Activated CD8-positive, alpha-beta T cell treated with anti-CD3 and anti-CD28 coated beads for 36 hours (primary cell): ENCODE data around the gene PODNL1. TPM values are rescaled to one million over a fixed set of nuclear protein-coding genes. Genes with fewer than 3 reads are reported as not detected.
"Not testable (repeated sequence)": the region's sequence is repeated elsewhere in the genome, so short reads cannot be mapped to it uniquely, and the experiment has no call there.

Experiments used
- ATAC-seq: fragments of 200-7000 bp; cut with Tn5 transposase; one replicate; pipeline ENCODE4 v1.10.0; 2021; ENCODE audit warnings: mild to moderate bottlenecking, moderate library complexity
- CTCF ChIA-PET: fragments of 350-600 bp; sonication (Branson Sonifier 250); formaldehyde crosslinking; loops from one replicate; lab custom pipeline; 2021; ENCODE audit warnings: antibody characterized with exemption; lab: Charles Lee
- POLR2A ChIA-PET: fragments of 350-600 bp; sonication (Branson Sonifier 250); formaldehyde crosslinking; loops from one replicate; lab custom pipeline; 2021; ENCODE audit warnings: antibody characterized with exemption; lab: Charles Lee
- DNase-seq: peaks from one replicate; pipeline ENCODE4 v3.0.0-alpha.2; 2020
- H3K27ac Mint-ChIP-seq: one replicate; pipeline ENCODE4 v1.8.0; 2021; ENCODE audit warnings: mild to moderate bottlenecking, mixed read lengths
- H3K27me3 Mint-ChIP-seq: one replicate; pipeline ENCODE4 v1.8.0; 2021; ENCODE audit warnings: mixed read lengths
- H3K36me3 Mint-ChIP-seq: one replicate; pipeline ENCODE4 v1.8.0; 2021; ENCODE audit warnings: low read depth, mixed read lengths
- H3K4me1 Mint-ChIP-seq: one replicate; pipeline ENCODE4 v1.8.0; 2021; ENCODE audit warnings: low read depth, mixed read lengths
- H3K4me3 Mint-ChIP-seq: one replicate; pipeline ENCODE4 v1.8.0; 2021; ENCODE audit warnings: mild to moderate bottlenecking, moderate library complexity, mixed read lengths
- H3K9me3 Mint-ChIP-seq: one replicate; pipeline ENCODE4 v1.8.0; 2021; ENCODE audit warnings: mixed read lengths
- CTCF ChIP-seq: fragments of 200-600 bp; IDR thresholded peaks from one replicate; pipeline ENCODE4 v1.8.0; 2022; ENCODE audit warnings: antibody characterized with exemption, mild to moderate bottlenecking
- intact Hi-C: fragments of 100-400 bp; cut with micrococcal nuclease; formaldehyde crosslinking; loops from one replicate; pipeline ENCODE4 v1.10.0; 2022
- total RNA-seq, 2 experiments: library from RNA; stranded (reverse); gene quantifications; one replicate each; pipeline ENCODE4 v1.2.3, GENCODE V29; 2021

The PODNL1 gene
- total RNA-seq, 2 experiments from 2014 or later: not detected

- Mint-ChIP-seq H3K9me3 (no peaks in the 10 kb centered on the region), H3K27me3 (no peaks in the 10 kb centered on the region), H3K36me3 (peaks cover 9% of the 10 kb centered on the region), H3K4me3 (no peak overlapping the region), H3K27ac (no peak overlapping the region), H3K4me1 (peaks cover 8% of the 10 kb centered on the region)
- no peak for TF ChIP-seq CTCF
- DNase-seq (no peak), ATAC-seq (no peak)
- ChIA-PET POLR2A (interaction anchor here (1.5 kb wide), 1 partner anchor 15 kb away, joined by 4 read pairs; no protein-coding TSS in a partner anchor), CTCF (interaction anchor here (1.5 to 2.1 kb wide), 2 partner anchors 80 to 89 kb away, joined by 3 to 7 read pairs; no protein-coding TSS in a partner anchor)
- intact Hi-C loops: no loop called here
Measured at GRCh38 chr19:13969897-13970296, 31.7 kb upstream of the PODNL1 start.

GRCh38 chr19:13968999-13969398 lies 30.8 kb upstream of the PODNL1 start:
- ATAC-seq: no peak
- Mint-ChIP-seq H3K27me3 (no peaks in the 10 kb centered on the region), H3K27ac (no peak overlapping the region), H3K36me3 (peaks cover 8% of the 10 kb centered on the region), H3K4me1 (peaks cover 2% of the 10 kb centered on the region), H3K4me3 (no peak overlapping the region), H3K9me3 (no peaks in the 10 kb centered on the region)
- intact Hi-C loops: no loop called here
- ChIA-PET POLR2A (no interaction called here), CTCF (interaction anchor here (2.1 kb wide), 1 partner anchor 90 kb away, joined by 7 read pairs; no protein-coding TSS in a partner anchor)
- no peak for TF ChIP-seq CTCF
- no peak for DNase-seq

GRCh38 chr19:13968383-13968935 lies 30.2 kb upstream of the PODNL1 start:
- Mint-ChIP-seq H3K27me3 (no peaks in the 10 kb centered on the region), H3K4me1 (no peaks in the 10 kb centered on the region), H3K27ac (no peak overlapping the region), H3K9me3 (no peaks in the 10 kb centered on the region), H3K4me3 (no peak overlapping the region), H3K36me3 (peaks cover 6% of the 10 kb centered on the region)
- no peak for DNase-seq
- no peak for TF ChIP-seq CTCF
- intact Hi-C loops: no loop called here
- ChIA-PET POLR2A (no interaction called here), CTCF (interaction anchor here (0.6 to 2.1 kb wide), 2 partner anchors 80 to 91 kb away, joined by 3 to 7 read pairs; no protein-coding TSS in a partner anchor)
- ATAC-seq: no peak

GRCh38 chr19:13967206-13967605 lies 29.0 kb upstream of the PODNL1 start:
- ChIA-PET POLR2A (interaction anchor here (0.6 kb wide), 1 partner anchor 183 kb away, joined by 3 read pairs; no protein-coding TSS in a partner anchor), CTCF (interaction anchor here (0.6 kb wide), 1 partner anchor 85 kb away, joined by 3 read pairs; no protein-coding TSS in a partner anchor)
- H3K27me3 Mint-ChIP-seq, H3K36me3 Mint-ChIP-seq, H3K9me3 Mint-ChIP-seq, H3K27ac Mint-ChIP-seq, DNase-seq, H3K4me3 Mint-ChIP-seq, H3K4me1 Mint-ChIP-seq, intact Hi-C loops, ATAC-seq: not testable (repeated sequence)

- ATAC-seq: no peak
- no peak overlapping the region for H3K27ac Mint-ChIP-seq
- H3K4me1 Mint-ChIP-seq: no peaks in the 10 kb centered on the region
- ChIA-PET POLR2A (no interaction called here), CTCF (interaction anchor here (0.6 kb wide), 1 partner anchor 86 kb away, joined by 3 read pairs; no protein-coding TSS in a partner anchor)
- H3K27me3 Mint-ChIP-seq: no peaks in the 10 kb centered on the region
- H3K4me3 Mint-ChIP-seq: no peak overlapping the region
- no peak for TF ChIP-seq CTCF
- no peaks in the 10 kb centered on the region for H3K9me3 Mint-ChIP-seq
- intact Hi-C loops: no loop called here
- peaks cover 7% of the 10 kb centered on the region for H3K36me3 Mint-ChIP-seq
- DNase-seq: no peak
Measured at GRCh38 chr19:13966684-13967128, 28.5 kb upstream of the PODNL1 start.
